Right lobe of liver (tissue), 6 donors: ENCODE measurements around the gene BMP7. TPM values are rescaled to one million over a fixed set of nuclear protein-coding genes. Genes with fewer than 3 reads are reported as not detected.

Experiments
- ATAC-seq, 4 donors: fragments of 200-7000 bp; cut with Tn5 transposase; one replicate each; pipeline ENCODE4 v1.9.1; 2020; ENCODE audit warnings: mild to moderate bottlenecking in 4 of 4, moderate library complexity in 4 of 4
- DNase-seq, 3 donors: peaks; one replicate each; pipeline ENCODE4 v3.0.0-alpha.2; 2020
- H3K27ac ChIP-seq, 3 donors: fragments of 200-600 bp; one replicate each; pipeline ENCODE4 v1.8.0; 2022
- H3K27me3 ChIP-seq, 2 donors: fragments of 200-600 bp; one replicate each; pipeline ENCODE4 v1.8.0; 2022
- H3K36me3 ChIP-seq, 4 donors: fragments of 200-600 bp; sonication (generic) in 1 of 4; one replicate each; pipeline versions ENCODE4 v1.5.1 to v1.8.0; 2017 to 2022; ENCODE audit warnings: control low read depth in 1 of 4
- H3K4me1 ChIP-seq, 4 donors: fragments of 200-600 bp; sonication (generic) in 1 of 4; one replicate each; pipeline versions ENCODE4 v1.5.1 to v1.8.0; 2017 to 2022; ENCODE audit warnings: control low read depth in 1 of 4
- H3K4me3 ChIP-seq, 3 donors: fragments of 200-600 bp; one replicate each; pipeline ENCODE4 v1.8.0; 2022
- H3K9me3 ChIP-seq, 4 donors: fragments of 200-600 bp; sonication (generic) in 1 of 4; one replicate each; pipeline versions ENCODE4 v1.5.1 to v1.8.0; 2017 to 2022; ENCODE audit warnings: control low read depth in 1 of 4
- CTCF ChIP-seq, 4 donors: fragments of 200-600 bp in 3 of 4; fragments of 450-650 bp in 1 of 4; IDR thresholded peaks; one replicate each; pipeline versions ENCODE4 v1.5.1 to v1.8.0; 2016 to 2022; ENCODE audit warnings: antibody characterized with exemption in 4 of 4, mild to moderate bottlenecking in 2 of 4
- POLR2A ChIP-seq: fragments of 450-650 bp; IDR thresholded peaks from one replicate; pipeline ENCODE4 v1.6.1; 2017; ENCODE audit warnings: antibody characterized with exemption, mild to moderate bottlenecking
- WGBS: methylation state at CpG from one replicate; pipeline ENCODE4 v1.1.6; 2018; ENCODE audit warnings: low coverage, low lambda C conversion rate; ENCODE audit not compliant: insufficient coverage; ENCODE audit errors: missing lambda C conversion rate; 5-methylcytosine and 5-hydroxymethylcytosine counted together
- intact Hi-C, 2 donors: fragments of 100-400 bp; cut with DNase I; formaldehyde crosslinking; loops; one replicate each; pipeline versions ENCODE4 v1.11.2 to v1.14.1; 2022
- total RNA-seq, 6 experiments: library from RNA; depleted of rRNA in 2 of 6; stranded (reverse); fragments of >200 nt in 2 of 6; fragmentation: NEBNext Ultra II Directional in 3 of 6; extraction: Animal tissue kit (Norgen Biotek cat#: 25700) in 3 of 6; gene quantifications; one replicate each; pipeline versions ENCODE4 v1.1.0 to v1.2.4, GENCODE V29; 2016 to 2023
- donor health status: DM: no; HTN: yes; CAD: no.
- donor health status: DM: no; HTN: no; CAD: no.
- donor health status: DM: no; HTN: no; CAD: no.
- donor health status: DM: no; HTN: yes; CAD: no.
- donor health status: DM: no; HTN: yes; CAD: no.

BMP7 gene
- total RNA-seq, 6 experiments from 2014 or later = not detected

GRCh38 chr20:57176842-57177241, 89.6 kb downstream of the BMP7 start:
- Histone ChIP-seq H3K27ac (no peak overlapping the region), H3K36me3 (no peaks in the 10 kb centered on the region), H3K4me1 (no peaks in the 10 kb centered on the region), H3K4me3 (no peak overlapping the region), H3K9me3 (no peaks in the 10 kb centered on the region), H3K27me3 (no peaks in the 10 kb centered on the region)
- WGBS = 90% methylated on average over 2 of the region's 2 CpGs
- TF ChIP-seq CTCF (IDR thresholded peaks at IDR 0.05) (no peak), POLR2A (no peak)
- ATAC-seq = no peak
- intact Hi-C loops = no loop called here
- DNase-seq = no peak

- WGBS = 63% methylated on average over 4 of the region's 8 CpGs
- no peak for ATAC-seq
- Histone ChIP-seq H3K9me3 (no peaks in the 10 kb centered on the region), H3K4me1 (no peaks in the 10 kb centered on the region), H3K4me3 (no peak overlapping the region), H3K27me3 (no peaks in the 10 kb centered on the region), H3K36me3 (no peaks in the 10 kb centered on the region), H3K27ac (no peak overlapping the region)
- no peak for DNase-seq
- TF ChIP-seq CTCF (IDR thresholded peaks at IDR 0.05) (no peak), POLR2A (no peak)
- intact Hi-C loops = no loop called here
Observed at GRCh38 chr20:57175397-57176010, 90.9 kb downstream of the BMP7 start.

DNA sequence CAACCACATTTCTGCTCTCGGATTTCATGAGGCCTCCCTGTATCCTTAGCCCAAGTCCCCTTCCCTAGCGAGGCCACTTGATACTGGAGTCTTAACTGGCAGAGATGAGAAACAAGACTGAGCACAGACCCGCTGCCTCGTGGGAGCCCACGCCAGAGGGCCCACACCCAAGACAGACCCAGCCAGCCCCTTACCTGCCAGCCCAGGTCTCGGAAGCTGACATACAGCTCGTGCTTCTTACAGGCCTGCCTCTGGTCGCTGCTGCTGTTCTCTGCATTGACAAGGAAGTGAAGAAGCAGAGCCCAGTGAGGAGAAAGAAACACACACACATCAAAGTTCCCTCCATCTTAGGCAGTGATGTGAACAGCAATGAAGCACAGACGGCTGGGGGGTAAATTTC, 91.7 kb downstream of the BMP7 start:
- WGBS = 80% methylated on average over 2 of the region's 9 CpGs

DNA sequence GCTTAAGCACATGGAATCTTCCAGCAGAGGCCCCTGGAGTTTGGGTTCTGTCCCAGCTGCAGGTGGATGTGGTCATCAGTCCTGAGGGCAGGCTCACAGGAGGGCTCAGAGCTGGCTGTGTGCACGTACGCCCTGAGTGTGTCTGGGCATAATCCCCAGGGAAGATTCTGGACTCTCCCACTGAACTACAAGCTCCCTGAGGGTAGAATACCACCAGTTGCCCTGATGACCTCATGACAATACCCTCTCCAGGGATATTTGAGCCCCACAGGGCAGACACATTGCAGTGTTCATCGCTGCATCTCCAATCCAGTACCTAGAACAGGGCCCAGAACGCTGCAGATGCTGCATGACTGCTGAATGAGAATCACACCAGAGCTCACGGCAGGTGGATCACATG, 92.5 kb downstream of the BMP7 start:
- Histone ChIP-seq H3K27ac (no peak overlapping the region), H3K4me1 (no peaks in the 10 kb centered on the region), H3K9me3 (no peaks in the 10 kb centered on the region), H3K36me3 (no peaks in the 10 kb centered on the region), H3K27me3 (no peaks in the 10 kb centered on the region), H3K4me3 (no peak overlapping the region)
- ATAC-seq = no peak
- 100% methylated on average over 1 of the region's 5 CpGs for WGBS
- no peak for TF ChIP-seq POLR2A
- TF ChIP-seq CTCF (IDR thresholded peaks at IDR 0.05) = no peak
- DNase-seq = no peak
- intact Hi-C loops = no loop called here

More for the DNA sequence above, 91.7 kb downstream of the BMP7 start:
- no peak for ATAC-seq
- H3K27ac ChIP-seq = no peak overlapping the region
- DNase-seq = no peak
- H3K4me3 ChIP-seq = no peak overlapping the region
- no peaks in the 10 kb centered on the region for H3K36me3 ChIP-seq
- TF ChIP-seq POLR2A (no peak), CTCF (IDR thresholded peaks at IDR 0.05) (no peak)
- no peaks in the 10 kb centered on the region for H3K4me1 ChIP-seq
- no peaks in the 10 kb centered on the region for H3K27me3 ChIP-seq
- H3K9me3 ChIP-seq = no peaks in the 10 kb centered on the region
- intact Hi-C loops = no loop called here

GRCh38 chr20:57173041-57173440, 93.4 kb downstream of the BMP7 start:
- Histone ChIP-seq H3K27ac (no peak overlapping the region), H3K9me3 (no peaks in the 10 kb centered on the region), H3K27me3 (no peaks in the 10 kb centered on the region), H3K4me1 (no peaks in the 10 kb centered on the region), H3K4me3 (no peak overlapping the region), H3K36me3 (no peaks in the 10 kb centered on the region)
- WGBS = 83% methylated on average over 10 of the region's 15 CpGs
- no peak for TF ChIP-seq CTCF (IDR thresholded peaks at IDR 0.05)
- no peak for TF ChIP-seq POLR2A
- DNase-seq (no peak), ATAC-seq (no peak)
- intact Hi-C loops = no loop called here
